Stimulated activated CD4-positive, alpha-beta T cell treated with anti-CD3 and anti-CD28 coated beads, TNF-alpha, amount 100 ng/mL, for 48 hours (primary cell): ENCODE results near the gene LRP3.
"Not testable (repeated sequence)": the region's sequence is repeated elsewhere in the genome, so short reads cannot be mapped to it uniquely, and the experiment has no call there.

Experiments used
- DNase-seq, 3 donors: peaks; one replicate each; pipeline ENCODE4 v3.0.0-alpha.2; 2020; ENCODE audit warnings: low read depth in 3 of 3

The LRP3 gene

DNA sequence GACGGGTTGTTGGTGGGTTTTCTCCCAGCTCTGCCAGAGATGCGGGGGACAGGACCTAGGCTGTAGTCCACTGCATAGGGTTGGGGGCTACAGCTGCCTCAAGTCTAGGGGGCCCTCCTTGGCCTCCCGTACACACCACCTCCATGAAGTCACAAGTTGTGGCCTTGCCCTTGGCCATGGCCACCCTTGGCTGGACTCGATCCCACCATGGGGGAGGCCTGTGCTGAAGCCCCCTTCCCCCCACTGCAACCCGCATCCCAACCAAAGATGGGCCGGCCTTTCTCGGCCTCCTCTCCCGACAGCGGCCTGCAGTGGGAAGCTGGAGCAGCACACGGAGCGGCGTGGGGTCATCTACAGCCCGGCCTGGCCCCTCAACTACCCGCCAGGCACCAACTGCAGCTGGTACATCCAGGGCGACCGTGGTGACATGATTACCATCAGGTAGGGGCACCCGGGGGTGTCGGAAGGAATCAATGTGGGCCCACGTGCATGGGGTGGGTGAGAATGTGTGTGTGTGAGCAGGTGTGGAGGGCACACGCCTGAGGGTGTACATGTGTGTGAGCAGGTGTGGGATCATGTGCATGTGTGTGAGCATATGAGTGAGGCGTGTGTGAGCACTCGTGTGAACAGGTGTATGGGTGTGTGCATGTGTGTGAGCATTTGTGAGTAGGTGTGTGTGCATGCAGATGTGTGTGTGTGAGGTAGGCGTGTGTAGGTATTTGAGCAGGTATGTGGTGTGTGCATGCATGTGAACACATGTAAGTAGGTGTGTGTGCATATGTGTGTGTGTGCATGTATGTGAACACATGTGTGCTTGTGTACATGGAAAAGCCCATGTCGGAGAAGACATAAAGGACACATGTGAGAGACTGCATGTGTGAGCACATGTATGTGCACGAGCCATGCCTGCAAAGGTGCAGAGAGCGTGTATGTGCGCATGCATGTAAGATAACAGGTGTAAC lies 8.7 kb downstream of the LRP3 start:
- no peak for DNase-seq

DNA sequence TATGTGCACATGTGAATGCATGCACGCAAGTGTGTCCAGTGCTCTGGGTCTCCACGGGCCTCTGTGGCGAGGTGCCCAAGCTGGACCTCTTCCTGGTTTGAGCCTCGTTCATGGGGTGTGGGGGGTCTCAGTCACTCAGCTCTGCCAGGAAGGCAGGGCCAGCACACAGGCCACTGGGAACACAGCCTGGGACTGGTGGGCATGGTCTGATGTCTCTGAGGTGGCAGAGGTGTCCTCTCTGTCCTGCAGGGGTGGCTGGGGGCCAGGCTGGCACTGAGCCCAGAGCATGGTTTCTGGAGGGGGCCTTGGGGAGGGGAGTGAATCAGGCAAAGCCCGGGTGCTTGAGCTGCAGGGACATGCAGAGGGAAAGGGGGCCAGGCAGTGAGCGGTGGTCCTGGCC lies 9.4 kb downstream of the LRP3 start:
- DNase-seq: no peak

DNA sequence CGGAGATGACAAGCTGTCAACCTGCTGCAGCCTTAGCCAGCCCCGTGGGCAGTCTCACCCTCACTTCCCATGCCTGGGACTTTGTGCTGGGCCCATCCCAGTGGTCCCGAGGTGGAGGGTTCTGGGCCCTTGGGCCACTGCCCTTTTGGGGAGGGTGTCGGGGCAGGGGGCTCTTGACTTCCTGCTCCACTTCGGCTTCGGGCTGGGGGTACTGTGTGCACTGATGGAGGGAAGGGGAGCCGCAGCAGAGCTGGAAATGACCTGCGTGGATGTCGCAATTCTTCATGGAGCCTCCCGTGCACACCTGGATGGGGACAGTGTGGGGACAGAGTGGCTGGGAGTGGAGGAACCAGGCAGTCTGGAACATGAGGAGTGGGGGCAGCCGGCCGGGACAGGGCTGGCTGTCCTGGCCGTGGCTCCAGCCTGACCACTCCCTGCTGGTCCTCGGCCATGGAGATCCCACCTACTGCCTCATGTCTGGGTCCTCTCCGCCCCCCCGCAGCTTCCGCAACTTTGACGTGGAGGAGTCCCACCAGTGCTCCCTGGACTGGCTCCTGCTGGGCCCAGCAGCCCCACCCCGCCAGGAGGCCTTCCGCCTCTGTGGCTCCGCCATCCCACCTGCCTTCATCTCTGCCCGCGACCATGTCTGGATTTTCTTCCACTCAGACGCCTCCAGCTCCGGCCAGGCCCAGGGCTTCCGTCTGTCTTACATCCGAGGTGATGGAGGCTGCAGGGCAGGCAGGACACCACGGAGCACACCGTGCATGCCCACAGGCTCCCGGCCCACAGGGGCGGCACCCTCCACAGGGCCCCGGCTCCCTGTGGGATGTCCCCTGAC lies 10.2 kb downstream of the LRP3 start:
- DNase-seq: no peak

DNA sequence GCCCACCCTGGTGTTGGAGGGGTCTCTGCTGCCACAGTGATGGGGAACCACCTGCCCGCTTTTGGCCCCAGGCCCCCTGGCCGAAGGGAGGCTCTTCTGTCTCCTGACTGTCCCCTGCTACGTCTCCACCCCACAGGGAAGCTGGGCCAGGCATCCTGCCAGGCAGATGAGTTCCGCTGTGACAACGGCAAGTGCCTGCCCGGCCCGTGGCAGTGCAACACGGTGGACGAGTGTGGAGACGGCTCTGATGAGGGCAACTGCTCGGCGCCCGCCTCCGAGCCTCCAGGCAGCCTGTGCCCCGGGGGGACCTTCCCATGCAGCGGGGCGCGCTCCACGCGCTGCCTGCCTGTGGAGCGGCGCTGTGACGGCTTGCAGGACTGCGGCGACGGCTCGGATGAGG lies 11.0 kb downstream of the LRP3 start:
- no peak for DNase-seq

DNA sequence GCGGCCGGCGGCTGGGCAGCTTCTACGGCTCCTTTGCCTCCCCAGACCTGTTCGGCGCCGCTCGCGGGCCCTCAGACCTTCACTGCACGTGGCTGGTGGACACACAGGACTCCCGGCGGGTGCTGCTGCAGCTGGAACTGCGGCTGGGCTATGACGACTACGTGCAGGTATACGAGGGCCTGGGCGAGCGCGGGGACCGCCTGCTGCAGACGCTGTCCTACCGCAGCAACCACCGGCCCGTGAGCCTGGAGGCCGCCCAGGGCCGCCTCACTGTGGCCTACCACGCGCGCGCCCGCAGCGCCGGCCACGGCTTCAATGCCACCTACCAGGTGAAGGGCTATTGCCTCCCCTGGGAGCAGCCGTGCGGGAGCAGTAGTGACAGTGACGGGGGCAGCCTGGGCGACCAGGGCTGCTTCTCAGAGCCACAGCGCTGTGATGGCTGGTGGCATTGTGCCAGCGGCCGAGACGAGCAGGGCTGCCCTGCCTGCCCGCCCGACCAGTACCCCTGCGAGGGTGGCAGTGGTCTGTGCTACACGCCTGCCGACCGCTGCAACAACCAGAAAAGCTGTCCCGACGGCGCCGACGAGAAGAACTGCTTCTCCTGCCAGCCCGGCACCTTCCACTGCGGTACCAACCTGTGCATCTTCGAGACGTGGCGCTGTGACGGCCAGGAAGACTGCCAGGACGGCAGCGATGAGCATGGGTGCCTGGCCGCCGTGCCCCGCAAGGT lies 11.6 kb downstream of the LRP3 start:
- no peak for DNase-seq

DNA sequence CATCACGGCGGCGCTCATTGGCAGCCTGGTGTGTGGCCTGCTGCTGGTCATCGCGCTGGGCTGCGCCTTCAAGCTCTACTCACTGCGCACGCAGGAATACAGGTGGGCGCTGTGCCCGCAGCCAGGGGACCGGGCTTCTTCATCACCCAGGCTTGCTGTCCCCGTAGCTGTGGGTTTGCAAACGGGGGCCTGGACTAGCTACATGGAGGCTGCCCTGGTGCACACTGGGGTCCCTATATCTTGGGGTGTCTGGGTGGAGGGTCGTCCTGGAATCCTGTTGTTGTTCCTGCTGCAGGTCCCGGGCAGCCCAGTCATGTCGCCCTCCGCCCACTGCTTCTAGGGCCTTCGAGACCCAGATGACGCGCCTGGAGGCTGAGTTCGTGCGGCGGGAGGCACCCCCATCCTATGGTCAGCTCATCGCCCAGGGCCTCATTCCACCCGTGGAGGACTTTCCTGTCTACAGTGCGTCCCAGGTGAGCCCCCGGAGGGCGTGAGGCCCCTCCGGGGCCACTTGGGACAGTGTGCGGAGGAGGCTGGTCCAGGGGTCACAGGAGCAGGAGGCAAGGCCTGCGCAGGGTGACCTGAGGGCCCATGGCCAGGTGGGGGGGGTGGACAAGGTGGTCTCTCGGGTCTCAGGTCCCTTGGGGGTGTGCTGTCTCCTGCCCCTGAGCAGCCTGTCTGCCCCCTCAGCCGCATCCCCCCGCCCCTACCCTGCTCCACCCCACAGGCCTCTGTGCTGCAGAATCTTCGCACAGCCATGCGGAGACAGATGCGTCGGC lies 12.3 kb downstream of the LRP3 start:
- no peak for DNase-seq

DNA sequence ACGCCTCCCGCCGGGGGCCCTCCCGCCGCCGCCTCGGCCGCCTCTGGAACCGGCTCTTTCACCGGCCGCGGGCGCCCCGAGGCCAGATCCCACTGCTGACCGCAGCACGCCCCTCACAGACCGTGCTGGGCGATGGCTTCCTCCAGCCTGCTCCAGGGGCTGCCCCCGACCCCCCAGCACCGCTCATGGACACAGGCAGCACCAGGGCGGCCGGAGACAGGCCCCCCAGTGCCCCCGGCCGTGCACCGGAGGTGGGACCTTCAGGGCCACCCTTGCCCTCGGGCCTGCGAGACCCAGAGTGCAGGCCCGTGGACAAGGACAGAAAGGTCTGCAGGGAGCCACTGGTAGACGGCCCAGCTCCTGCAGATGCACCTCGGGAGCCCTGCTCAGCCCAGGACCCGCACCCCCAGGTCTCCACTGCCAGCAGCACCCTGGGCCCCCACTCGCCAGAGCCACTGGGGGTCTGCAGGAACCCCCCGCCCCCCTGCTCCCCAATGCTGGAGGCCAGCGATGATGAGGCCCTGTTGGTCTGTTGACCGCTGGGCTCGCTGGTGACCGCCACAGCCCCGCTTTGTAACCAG lies 13.0 kb downstream of the LRP3 start:
- no peak for DNase-seq

DNA sequence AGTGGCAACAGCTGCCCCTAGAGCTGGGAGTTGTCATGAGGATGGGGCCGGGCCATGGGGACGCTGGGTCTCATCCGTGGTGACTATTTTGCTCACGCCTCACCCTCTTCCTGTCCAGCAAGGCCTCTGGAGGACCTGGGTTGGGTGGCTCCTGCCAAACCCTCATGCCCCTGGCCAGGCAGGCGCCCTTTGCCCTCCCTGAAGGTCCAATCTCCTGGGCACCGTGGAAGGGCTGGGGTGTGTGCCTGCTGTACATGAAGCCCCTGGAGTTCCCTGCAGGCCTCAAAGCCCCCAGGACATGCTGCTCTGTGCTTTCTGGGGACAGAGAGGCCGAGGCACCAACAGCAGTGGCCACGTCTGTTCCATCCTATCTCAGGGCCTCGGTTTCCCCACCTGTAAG lies 13.8 kb downstream of the LRP3 start:
- DNase-seq: no peak

DNA sequence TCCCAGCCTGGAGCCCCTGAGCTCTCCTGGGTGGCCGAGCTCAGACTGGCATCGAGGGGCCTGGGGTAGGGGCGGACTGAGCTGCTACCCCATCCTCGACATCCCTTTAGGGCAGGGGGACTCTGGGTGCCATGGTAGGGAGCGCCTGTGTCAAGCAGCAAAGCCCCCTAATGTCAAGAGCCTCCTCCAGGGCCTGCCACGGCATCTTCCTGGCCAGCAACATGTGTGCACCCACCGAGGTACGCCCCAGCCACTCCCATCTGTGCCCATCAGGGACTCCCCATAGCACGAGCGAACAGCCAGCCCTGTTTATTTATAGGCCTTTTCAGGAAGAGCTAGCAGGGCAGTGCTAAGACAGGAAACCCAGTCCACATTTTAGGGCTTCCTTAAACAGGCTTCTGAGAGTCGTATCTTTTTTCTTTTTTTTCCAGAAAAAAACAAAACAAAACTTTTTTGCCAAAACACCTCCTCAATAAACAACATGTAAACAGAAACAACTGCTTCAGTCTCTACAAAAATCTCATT lies 14.3 kb downstream of the LRP3 start:
- no peak for DNase-seq

DNA sequence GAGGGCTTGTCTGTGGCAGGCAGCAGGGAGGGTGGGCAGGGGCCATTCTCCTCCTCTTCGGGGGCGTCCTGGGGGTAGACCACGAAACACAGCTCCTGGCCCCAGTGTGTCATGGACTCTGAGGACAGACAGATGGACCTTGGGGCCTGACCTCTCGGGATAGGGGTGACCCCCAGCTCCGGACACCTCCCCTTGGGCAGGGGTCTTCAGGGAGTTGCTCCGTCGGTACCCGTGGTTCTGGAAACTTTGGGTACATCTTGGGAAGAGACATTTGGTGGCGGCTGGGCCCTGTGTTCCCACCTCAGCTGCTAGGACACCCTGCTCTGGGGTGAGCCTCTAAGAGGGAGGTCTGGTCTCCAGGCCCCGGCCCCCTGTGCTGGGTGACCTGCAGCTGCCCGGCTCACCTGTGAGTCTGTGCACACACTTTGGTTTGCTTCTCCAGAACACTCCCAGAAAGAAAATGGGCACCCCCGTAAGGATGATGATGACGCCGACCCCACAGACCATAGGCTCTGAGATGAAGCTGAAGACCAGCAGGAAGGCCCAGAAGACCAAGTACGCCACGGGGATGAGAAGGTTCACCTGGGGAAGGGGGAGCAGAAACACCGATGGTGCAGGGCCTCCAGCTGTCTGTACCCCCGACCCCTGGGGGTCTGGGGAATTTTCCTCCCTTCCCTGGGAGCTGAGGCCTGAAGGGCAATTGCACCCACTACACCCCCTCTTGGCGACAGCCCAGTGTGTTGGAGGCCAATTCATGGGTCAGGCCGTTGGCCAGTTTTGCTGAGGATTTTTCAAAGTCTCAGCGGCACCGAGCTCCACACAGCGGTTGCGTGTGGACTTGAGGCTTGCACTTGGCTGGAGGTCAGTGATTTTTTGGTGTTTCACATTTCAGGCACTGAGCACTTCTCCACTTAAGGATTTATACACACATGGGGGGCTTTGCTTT lies 15.0 kb downstream of the LRP3 start:
- no peak for DNase-seq

DNA sequence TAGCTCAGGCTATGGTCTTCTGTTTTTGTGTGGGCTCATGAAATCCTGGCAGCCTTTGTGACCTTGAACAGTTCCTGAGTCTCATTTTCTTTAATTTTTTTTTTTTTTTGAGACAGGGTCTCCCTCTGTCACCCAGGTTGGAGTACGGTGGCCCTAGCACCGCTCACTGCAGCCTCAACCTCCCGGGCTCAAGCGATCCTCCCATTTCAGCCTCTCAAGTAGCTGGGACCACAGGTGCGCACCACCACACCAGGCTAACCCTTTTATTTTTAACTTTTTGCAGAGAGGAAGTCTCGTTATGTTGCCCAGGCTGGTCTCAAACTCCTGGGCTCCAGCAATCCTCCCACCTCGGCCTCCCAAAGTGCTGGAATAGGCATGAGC lies 15.7 kb downstream of the LRP3 start:
- DNase-seq: not testable (repeated sequence)

DNA sequence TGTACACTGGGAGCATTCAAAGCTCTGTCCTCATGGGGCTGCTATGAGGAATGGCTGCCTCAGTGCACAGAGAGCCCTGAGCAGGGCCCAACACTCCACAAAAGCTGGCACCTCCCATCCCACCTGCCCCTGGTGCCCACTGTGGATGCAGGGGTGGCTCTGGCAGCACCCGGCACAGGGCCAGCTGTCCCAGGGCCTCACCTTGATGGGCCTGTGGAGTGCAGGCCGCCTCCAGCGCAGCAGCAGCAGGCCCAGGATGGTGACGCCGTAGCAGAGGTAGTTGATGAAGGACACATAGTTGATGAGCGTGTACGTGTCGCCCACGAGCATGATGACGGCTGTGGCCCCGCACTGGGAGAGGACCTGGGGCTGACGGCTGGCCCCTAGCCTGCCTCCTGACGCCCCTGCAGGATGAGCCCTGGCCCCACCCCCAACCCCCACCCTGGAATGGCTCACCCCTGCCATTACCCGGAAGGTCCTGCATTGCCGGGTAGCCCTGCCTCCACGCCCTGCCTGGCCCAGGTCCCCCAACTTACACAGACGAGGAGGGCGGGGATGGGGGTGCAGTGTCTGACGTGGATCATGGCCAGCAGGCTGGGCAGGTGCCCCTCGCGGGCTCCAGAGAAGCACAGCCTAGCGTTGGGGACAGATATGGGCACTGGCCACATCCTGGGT lies 16.3 kb downstream of the LRP3 start:
- no peak for DNase-seq

DNA sequence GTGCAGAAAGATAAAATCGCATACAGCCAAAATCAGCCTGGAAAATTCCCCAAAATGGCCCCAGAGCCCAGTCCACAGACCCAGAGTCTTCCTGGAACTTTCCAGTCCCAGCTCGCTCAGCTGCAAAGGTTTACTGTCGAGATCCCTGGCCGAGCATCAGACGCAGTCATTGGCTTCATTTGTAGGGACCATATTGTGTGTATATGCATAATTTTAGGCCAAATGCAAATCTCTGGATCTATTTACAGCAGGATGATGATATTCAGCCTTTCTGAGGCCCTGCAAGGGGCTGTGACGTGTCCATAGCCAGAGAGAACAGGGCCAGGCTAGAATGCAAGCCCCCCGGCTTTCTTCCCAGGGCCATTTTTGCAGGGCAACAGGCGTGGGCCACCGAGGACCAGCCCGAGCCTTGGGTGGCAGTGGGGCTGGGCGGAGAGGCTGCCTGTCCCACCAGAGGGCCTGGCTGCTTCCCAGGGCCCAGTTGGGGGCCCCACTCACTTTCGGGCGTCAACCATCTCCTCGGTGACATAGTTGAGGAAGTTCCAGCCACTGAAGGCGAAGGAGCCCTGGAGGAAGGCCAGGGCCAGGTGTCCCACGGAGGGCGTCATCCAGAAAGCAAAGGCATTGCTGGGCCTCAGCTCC lies 17.8 kb downstream of the LRP3 start:
- DNase-seq: no peak

DNA sequence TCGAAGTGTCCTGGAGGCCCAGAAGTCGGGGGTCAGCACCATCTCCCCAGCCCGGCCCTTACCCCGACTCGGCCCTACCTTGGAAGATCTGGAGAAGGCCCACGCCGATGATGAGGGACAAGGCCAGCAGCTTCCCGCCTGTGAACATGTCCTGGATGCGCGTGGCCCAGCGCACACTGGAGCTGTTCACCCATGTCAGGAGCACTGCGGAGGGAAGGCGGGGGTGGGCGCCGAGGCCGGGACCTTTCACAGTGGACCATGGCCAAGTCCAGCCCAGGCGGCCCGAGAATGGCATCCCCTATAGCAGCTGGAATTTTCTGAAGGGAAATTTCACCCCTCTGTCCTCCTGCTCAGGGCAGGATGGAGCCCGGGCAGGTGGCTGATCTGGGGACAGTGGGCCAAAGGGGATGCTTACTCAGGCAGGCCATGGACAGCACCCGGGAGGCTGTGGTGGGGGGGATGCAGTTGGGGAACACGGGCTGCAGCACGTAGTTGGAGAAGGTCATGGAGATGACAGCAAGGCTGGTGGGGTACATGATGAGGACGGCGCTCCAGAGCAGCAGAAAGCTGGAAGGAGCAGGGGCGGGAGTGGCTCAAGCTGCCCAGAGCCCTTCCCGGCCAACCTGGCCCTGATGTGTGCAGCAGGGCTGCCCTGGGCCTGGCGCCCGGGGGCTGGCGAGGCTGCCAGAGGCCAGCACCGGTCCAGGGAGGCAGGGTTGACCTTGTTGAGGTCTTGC lies 18.5 kb downstream of the LRP3 start:
- no peak for DNase-seq

DNA sequence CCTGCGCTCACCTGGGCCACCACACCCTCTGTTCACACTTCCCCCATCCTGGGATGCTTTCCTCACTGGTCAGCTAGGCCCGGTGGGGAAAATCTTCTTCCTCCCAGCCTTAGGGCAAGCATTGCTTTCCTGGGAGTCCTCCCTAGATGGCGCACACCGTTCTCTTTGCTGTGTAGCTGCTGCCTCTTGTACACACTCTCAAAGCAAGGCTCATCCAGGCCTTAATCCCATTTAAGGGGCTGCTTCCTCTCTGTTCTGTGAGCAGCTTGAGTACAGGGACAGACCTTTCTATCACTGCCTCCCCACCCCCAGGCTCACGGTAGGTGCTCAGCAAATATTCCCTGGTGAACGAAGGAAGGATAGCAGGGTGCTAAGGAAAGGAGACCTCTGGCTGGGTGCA lies 20.5 kb downstream of the LRP3 start:
- DNase-seq: no peak

DNA sequence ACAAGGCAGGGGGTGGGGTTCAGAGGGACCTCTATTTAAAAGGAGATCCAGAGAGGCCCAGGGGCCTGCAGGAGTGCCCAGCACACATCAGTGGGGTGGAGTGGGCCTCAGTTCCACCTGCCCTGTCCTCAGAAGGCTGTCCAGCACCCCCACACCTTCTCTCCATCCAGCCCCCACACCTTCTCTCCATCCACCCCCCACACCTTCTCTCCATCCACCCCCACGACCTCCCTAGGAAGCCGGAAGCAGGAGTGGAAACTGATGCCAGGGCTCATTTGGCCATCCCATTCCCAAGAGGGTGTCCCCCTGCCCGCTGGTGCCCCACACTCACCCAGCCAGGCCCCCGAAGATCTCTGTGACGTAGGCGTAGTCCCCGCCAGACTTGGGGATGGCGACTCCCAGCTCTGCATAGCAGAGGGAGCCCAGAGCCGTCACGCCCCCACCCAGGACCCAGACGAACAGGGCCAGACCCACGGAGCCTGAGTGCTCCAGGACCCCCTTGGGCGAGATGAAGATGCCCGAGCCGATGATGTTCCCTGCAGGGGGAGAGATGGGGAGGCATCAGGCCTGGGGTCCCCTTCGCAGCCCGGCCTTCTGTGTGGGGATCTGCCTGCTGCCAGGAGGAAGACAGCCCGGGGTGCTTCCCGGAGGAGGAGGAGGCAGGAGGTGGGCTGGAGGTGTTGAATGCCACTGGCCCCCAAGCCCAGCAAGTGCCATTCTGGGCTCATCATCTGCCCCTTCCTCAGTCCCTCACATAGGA lies 21.5 kb downstream of the LRP3 start:
- no peak for DNase-seq

DNA sequence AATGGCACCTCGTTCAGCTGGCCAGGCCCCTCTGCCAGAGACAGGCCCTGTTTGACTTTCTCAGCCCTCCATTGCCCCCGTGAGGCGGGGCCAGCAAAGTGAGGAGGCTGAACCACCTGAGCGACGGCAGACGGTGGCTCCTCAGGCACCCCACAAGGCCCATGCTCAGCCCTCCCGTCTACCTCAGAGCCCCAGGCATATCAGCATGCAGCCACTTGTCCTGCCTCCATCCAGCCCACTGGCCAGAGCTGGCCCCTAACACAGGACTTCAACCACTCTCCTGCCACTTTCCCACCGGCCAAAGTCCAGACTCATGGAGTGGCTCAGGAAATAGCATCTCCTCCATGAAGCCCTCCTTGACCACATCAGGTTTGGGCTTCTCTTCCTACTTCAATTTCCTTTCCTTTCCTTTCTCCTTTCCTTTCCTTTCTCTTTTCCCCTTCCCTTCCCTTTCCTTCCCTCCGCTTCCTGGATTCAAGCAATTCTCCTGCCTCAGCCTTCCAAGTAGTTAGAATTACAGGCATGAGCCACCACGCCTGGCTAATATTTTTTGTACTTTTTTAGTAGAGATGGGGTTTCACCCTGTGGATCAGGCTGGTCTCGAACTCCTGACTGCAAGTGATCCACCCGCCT lies 22.2 kb downstream of the LRP3 start:
- DNase-seq: no peak
